Gastroesophageal sphincter (tissue), 4 donors: ENCODE measurements around the gene RHEX. TPM values are rescaled to one million over a fixed set of nuclear protein-coding genes. Genes with fewer than 3 reads are reported as not detected.
A peak's percentile ranks its signal among the peaks of the same experiment; 100 is the strongest.

ENCODE experiments used
- ATAC-seq: fragments of 150-250 bp; one replicate; pipeline ENCODE4 v1.9.1; 2016; ENCODE audit warnings: mild to moderate bottlenecking, moderate library complexity
- H3K27ac ChIP-seq, 4 donors: fragments of 200-600 bp; sonication (generic) in 3 of 4; 1 replicate in 3 of 4; 2 replicates in 1 of 4; pipeline ENCODE4 v1.5.1; 2016 to 2019
- H3K27me3 ChIP-seq: fragments of 200-600 bp; sonication (generic); one replicate; pipeline ENCODE4 v1.5.1; 2019
- H3K36me3 ChIP-seq, 2 donors: fragments of 200-600 bp; sonication (generic); one replicate each; pipeline ENCODE4 v1.5.1; 2019; ENCODE audit warnings: control low read depth in 1 of 2
- H3K4me1 ChIP-seq, 3 donors: fragments of 200-600 bp; sonication (generic); 1 replicate in 2 of 3; 2 replicates in 1 of 3; pipeline ENCODE4 v1.5.1; 2016 to 2019; ENCODE audit warnings: control low read depth in 2 of 3
- H3K4me3 ChIP-seq, 2 donors: fragments of 200-600 bp; sonication (generic); one replicate each; pipeline ENCODE4 v1.5.1; 2019; ENCODE audit warnings: mild to moderate bottlenecking in 1 of 2, moderate library complexity in 1 of 2
- H3K9me3 ChIP-seq, 3 donors: fragments of 200-600 bp; sonication (generic); one replicate each; pipeline ENCODE4 v1.5.1; 2017 to 2019; ENCODE audit warnings: control low read depth in 2 of 3
- CTCF ChIP-seq, 4 experiments: fragments of 200-600 bp in 2 of 4; fragments of 450-650 bp in 2 of 4; sonication (generic) in 1 of 4; IDR thresholded peaks; one replicate each; pipeline ENCODE4 v1.5.1; 2017 to 2019; ENCODE audit warnings: antibody characterized with exemption in 4 of 4, mild to moderate bottlenecking in 2 of 4, moderate library complexity in 2 of 4
- EP300 ChIP-seq: sonication (generic); formaldehyde crosslinking; IDR thresholded peaks from one replicate; pipeline ENCODE4 v1.6.1; 2017; ENCODE audit warnings: antibody characterized with exemption, mild to moderate bottlenecking
- POLR2A ChIP-seq, 2 donors: fragments of 450-650 bp; IDR thresholded peaks; one replicate each; pipeline ENCODE4 v1.6.1; 2017; ENCODE audit warnings: antibody characterized with exemption in 2 of 2, mild to moderate bottlenecking in 2 of 2, moderate library complexity in 1 of 2
- POLR2AphosphoS5 ChIP-seq: sonication (generic); formaldehyde crosslinking; IDR thresholded peaks from one replicate; pipeline ENCODE4 v1.6.1; 2017; ENCODE audit warnings: antibody characterized with exemption
- WGBS, 2 donors: methylation state at CpG; one replicate each; pipeline ENCODE4 v1.1.5; 2018; ENCODE audit warnings: low coverage in 1 of 2; 5-methylcytosine and 5-hydroxymethylcytosine counted together
- total RNA-seq, 4 donors: library from RNA; depleted of rRNA; stranded (reverse); fragments of >200 nt; gene quantifications; one replicate each; pipeline ENCODE4 v1.1.0, GENCODE V29; 2016

The RHEX gene
- total RNA-seq, 4 donors from 2014 or later, result 3.5 to 6.8 (median 5.0) TPM

- Histone ChIP-seq H3K36me3 (no peaks in the 10 kb centered on the region), H3K27me3 (peaks cover 30% of the 10 kb centered on the region), H3K4me3 (no peak overlapping the region), H3K4me1 (peaks cover 0 to 15% (median 8%) of the 10 kb centered on the region in 3 donors), H3K9me3 (peaks cover 0 to 2% (median 0%) of the 10 kb centered on the region in 3 donors), H3K27ac (no peak overlapping the region)
- WGBS, 2 donors, result 90 to 93% methylated on average over 3 of the region's 8 CpGs
- TF ChIP-seq EP300 (no peak), POLR2A (IDR thresholded peaks at IDR 0.05) (no peak), POLR2AphosphoS5 (no peak), CTCF (IDR thresholded peaks at IDR 0.05) (no peak)
- no peak for ATAC-seq
Measured at GRCh38 chr1:206115791-206116190, 62.8 kb downstream of the RHEX start.

DNA sequence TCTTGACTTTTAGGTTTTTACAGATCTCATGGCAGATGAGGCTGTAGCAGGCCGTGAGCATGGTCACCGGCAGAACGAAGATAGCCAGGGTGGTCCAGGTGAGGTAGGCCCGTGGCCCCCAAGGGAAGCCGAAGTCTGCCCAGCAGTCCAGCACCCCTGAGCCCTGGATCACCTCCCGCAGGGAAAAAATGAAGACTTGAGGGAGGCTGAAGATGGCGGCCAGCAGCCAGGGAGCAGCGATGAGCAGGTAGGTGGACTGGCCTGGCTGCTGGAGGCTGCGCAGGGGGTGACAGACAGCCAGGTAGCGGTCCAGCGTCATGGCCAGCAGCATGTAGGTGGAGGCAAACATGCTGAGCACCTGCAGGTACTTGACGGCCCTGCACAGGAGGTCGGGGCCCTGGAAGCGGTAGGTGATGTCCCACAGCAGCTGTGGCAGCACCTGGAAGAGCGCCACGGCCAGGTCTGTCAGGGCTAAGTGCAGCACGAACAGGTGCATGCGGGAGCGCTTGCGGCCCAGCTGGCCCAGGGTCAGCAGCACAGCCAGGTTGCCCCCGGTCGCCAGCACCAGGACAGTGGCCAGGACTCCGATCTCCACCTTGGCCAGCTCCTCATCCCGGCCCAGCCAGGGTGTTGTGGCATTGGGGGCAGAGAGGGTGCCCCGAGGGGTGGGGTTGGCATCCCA, 63.4 kb downstream of the RHEX start:
- 89% methylated on average over 5 of the region's 25 CpGs; no CpG with 5 or more reads in 1 of the 2 donors for WGBS, 2 donors
- H3K4me3 ChIP-seq, result no peak overlapping the region
- H3K27ac ChIP-seq, result no peak overlapping the region
- peaks cover 30% of the 10 kb centered on the region for H3K27me3 ChIP-seq
- TF ChIP-seq POLR2AphosphoS5 (no peak), EP300 (no peak), POLR2A (IDR thresholded peaks at IDR 0.05) (no peak), CTCF (IDR thresholded peaks at IDR 0.05) (no peak)
- ATAC-seq, result no peak
- peaks cover 0 to 8% (median 0%) of the 10 kb centered on the region in 3 donors for H3K9me3 ChIP-seq
- no peaks in the 10 kb centered on the region for H3K36me3 ChIP-seq
- H3K4me1 ChIP-seq, result peaks cover 0 to 15% (median 8%) of the 10 kb centered on the region in 3 donors

- H3K36me3 ChIP-seq, result no peaks in the 10 kb centered on the region
- H3K9me3 ChIP-seq, result peaks cover 0 to 13% (median 0%) of the 10 kb centered on the region in 3 donors
- H3K4me1 ChIP-seq, result peaks cover 0 to 15% (median 8%) of the 10 kb centered on the region in 3 donors
- H3K27ac ChIP-seq, result no peak overlapping the region
- ATAC-seq, result no peak
- TF ChIP-seq POLR2AphosphoS5, result no peak
- no peak for TF ChIP-seq CTCF (IDR thresholded peaks at IDR 0.05)
- TF ChIP-seq POLR2A (IDR thresholded peaks at IDR 0.05), result no peak
- TF ChIP-seq EP300, result no peak
- H3K27me3 ChIP-seq, result peaks cover 30% of the 10 kb centered on the region
- peak overlapping the region; percentile 2 to 52 for H3K4me3 ChIP-seq
- WGBS, 2 donors, result 3 to 14% methylated on average over 5 of the region's 5 CpGs
Measured at GRCh38 chr1:206116873-206117150, 63.8 kb downstream of the RHEX start.

DNA sequence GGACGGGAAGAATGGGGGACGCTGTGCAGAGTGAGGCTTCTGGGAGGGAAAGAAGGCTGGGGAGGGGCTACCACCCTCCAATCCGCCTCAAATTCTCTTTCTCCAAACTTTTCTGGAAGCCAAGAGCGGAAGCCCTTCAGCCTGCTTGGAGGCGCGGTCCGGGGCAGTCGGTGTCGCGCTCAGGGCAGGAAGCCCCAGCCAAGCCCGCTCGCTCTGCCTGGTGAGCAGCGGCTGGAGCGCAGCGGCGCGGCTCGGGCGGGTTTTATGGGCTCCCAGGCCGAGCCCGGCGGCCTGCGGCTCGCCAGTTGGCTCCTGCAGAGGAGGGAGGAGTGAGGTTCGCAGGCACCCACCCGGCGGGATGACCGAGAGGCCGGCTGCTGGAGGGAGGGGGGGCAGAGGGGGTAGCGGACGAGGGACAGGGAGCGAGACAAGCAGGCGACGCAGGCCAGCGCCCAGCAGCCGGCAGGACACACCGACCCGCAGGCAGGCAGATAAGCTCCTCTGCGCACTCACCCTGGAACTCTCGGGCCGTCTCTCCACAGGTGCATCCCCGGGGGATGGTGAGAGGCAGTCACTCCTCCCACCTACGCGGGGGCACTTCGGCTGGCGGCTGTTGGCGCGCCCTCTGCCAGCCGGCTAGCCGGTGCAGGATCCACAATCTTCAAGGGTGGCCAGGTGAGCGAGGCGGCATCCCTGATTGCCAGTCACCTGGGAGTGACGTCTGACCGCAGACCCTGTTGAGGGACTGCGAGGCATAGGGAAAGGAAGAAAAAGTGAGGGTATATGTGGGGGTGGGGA, 64.4 kb downstream of the RHEX start, which contains the start of gene AVPR1B:
AVPR1B (minus strand) TSS at position 238 of the 798 bp plus-strand sequence. CDS start 498 bp downstream, outside the sequence.
- TF ChIP-seq CTCF (IDR thresholded peaks at IDR 0.05), result no peak
- no peak for TF ChIP-seq POLR2A (IDR thresholded peaks at IDR 0.05)
- no peak for TF ChIP-seq POLR2AphosphoS5
- TF ChIP-seq EP300, result no peak
- H3K27me3 ChIP-seq, result peaks cover 30% of the 10 kb centered on the region
- no peaks in the 10 kb centered on the region for H3K36me3 ChIP-seq
- 0 to 5% methylated on average over 1 to 8 of the region's 55 CpGs for WGBS, 2 donors
- peaks cover 0 to 18% (median 0%) of the 10 kb centered on the region in 3 donors for H3K9me3 ChIP-seq
- H3K4me1 ChIP-seq, result peaks cover 0 to 15% (median 8%) of the 10 kb centered on the region in 3 donors
- H3K4me3 ChIP-seq, result peak within 1 kb of the TSS; percentile 2 to 52
- peak; percentile 83 for ATAC-seq
- H3K27ac ChIP-seq, result peak within 1 kb of the TSS in 1 of 4 donors; percentile 16
